ENCODE data around the gene INSC.

Gene INSC

GRCh38 chr11:15199693-15200092 is 85.0 kb downstream of the INSC start:
- DNase-seq: no peak
- in situ Hi-C loops (cut with MboI; ENCODE audit: low pct_unique_long_range_greater_than_20kb, low sequenced_read_pairs): no loop called here

- in situ Hi-C loops (cut with MboI; ENCODE audit: low pct_unique_long_range_greater_than_20kb, low sequenced_read_pairs): no loop called here
These were observed 86.0 kb downstream of the INSC start for GRCh38 chr11:15200696-15201095.

GRCh38 chr11:15201586-15201985 is 86.9 kb downstream of the INSC start:
- in situ Hi-C loops (cut with MboI; ENCODE audit: low pct_unique_long_range_greater_than_20kb, low sequenced_read_pairs): no loop called here

More at GRCh38 chr11:15200696-15201095, 86.0 kb downstream of the INSC start:
- DNase-seq: no peak

GRCh38 chr11:15202626-15203025 is 87.9 kb downstream of the INSC start:
- DNase-seq: no peak
- in situ Hi-C loops (cut with MboI; ENCODE audit: low pct_unique_long_range_greater_than_20kb, low sequenced_read_pairs): no loop called here

More at GRCh38 chr11:15201586-15201985, 86.9 kb downstream of the INSC start:
- DNase-seq: no peak

- in situ Hi-C loops (cut with MboI; ENCODE audit: low pct_unique_long_range_greater_than_20kb, low sequenced_read_pairs): no loop called here
- no peak for DNase-seq
These were observed 90.0 kb downstream of the INSC start for GRCh38 chr11:15204711-15205110.

- no peak for DNase-seq
- in situ Hi-C loops (cut with MboI; ENCODE audit: low pct_unique_long_range_greater_than_20kb, low sequenced_read_pairs): no loop called here
These were observed 92.1 kb downstream of the INSC start for GRCh38 chr11:15206791-15207190.

- in situ Hi-C loops (cut with MboI; ENCODE audit: low pct_unique_long_range_greater_than_20kb, low sequenced_read_pairs): no loop called here
- peak; percentile 58 for DNase-seq
These were observed 93.9 kb downstream of the INSC start for GRCh38 chr11:15208378-15209222.

GRCh38 chr11:15212876-15213275 is 98.2 kb downstream of the INSC start:
- in situ Hi-C loops (cut with MboI; ENCODE audit: low pct_unique_long_range_greater_than_20kb, low sequenced_read_pairs): no loop called here

GRCh38 chr11:15213471-15214231 is 98.9 kb downstream of the INSC start:
- DNase-seq: no peak
- in situ Hi-C loops (cut with MboI; ENCODE audit: low pct_unique_long_range_greater_than_20kb, low sequenced_read_pairs): no loop called here

More at GRCh38 chr11:15212876-15213275, 98.2 kb downstream of the INSC start:
- DNase-seq: no peak

- in situ Hi-C loops (cut with MboI; ENCODE audit: low pct_unique_long_range_greater_than_20kb, low sequenced_read_pairs): no loop called here
- DNase-seq: no peak
These were observed 100.3 kb downstream of the INSC start for GRCh38 chr11:15215005-15215404.

GRCh38 chr11:15216678-15217077 is 102.0 kb downstream of the INSC start:
- DNase-seq: no peak
- in situ Hi-C loops (cut with MboI; ENCODE audit: low pct_unique_long_range_greater_than_20kb, low sequenced_read_pairs): no loop called here

GRCh38 chr11:15217416-15217815 is 102.7 kb downstream of the INSC start:
- no peak for DNase-seq
- in situ Hi-C loops (cut with MboI; ENCODE audit: low pct_unique_long_range_greater_than_20kb, low sequenced_read_pairs): no loop called here

GRCh38 chr11:15222777-15223176 is 108.1 kb downstream of the INSC start:
- in situ Hi-C loops (cut with MboI; ENCODE audit: low pct_unique_long_range_greater_than_20kb, low sequenced_read_pairs): no loop called here
- DNase-seq: no peak

- DNase-seq: no peak
- in situ Hi-C loops (cut with MboI; ENCODE audit: low pct_unique_long_range_greater_than_20kb, low sequenced_read_pairs): no loop called here
These were observed 108.6 kb downstream of the INSC start for GRCh38 chr11:15223318-15223717.

- no peak for DNase-seq
- in situ Hi-C loops (cut with MboI; ENCODE audit: low pct_unique_long_range_greater_than_20kb, low sequenced_read_pairs): no loop called here
These were observed 109.7 kb downstream of the INSC start for GRCh38 chr11:15224466-15224865.

- no peak for DNase-seq
- in situ Hi-C loops (cut with MboI; ENCODE audit: low pct_unique_long_range_greater_than_20kb, low sequenced_read_pairs): no loop called here
These were observed 112.3 kb downstream of the INSC start for GRCh38 chr11:15227011-15227410.

- no peak for DNase-seq
- in situ Hi-C loops (cut with MboI; ENCODE audit: low pct_unique_long_range_greater_than_20kb, low sequenced_read_pairs): no loop called here
These were observed 113.7 kb downstream of the INSC start for GRCh38 chr11:15228331-15228849.

GRCh38 chr11:15229069-15229468 is 114.3 kb downstream of the INSC start:
- DNase-seq: no peak
- in situ Hi-C loops (cut with MboI; ENCODE audit: low pct_unique_long_range_greater_than_20kb, low sequenced_read_pairs): no loop called here

- no peak for DNase-seq
- in situ Hi-C loops (cut with MboI; ENCODE audit: low pct_unique_long_range_greater_than_20kb, low sequenced_read_pairs): no loop called here
These were observed 117.8 kb downstream of the INSC start for GRCh38 chr11:15232496-15232895.

Measured in KBM-7 (cell line).